MCF 10A (cell line): ENCODE measurements around the gene RABGAP1L. TPM values are rescaled to one million over a fixed set of nuclear protein-coding genes. Genes with fewer than 3 reads are reported as not detected.
"Not testable (repeated sequence)": the region's sequence is repeated elsewhere in the genome, so short reads cannot be mapped to it uniquely, and the experiment has no call there.

Source experiments
- BruUV-seq: library from RNA; stranded (reverse); fragments of 400-500 nt; replicated peaks from 2 replicates; lab custom pipeline; 2021; lab: Mats Ljungman, UMichigan
- CTCF ChIA-PET: fragments of 300-600 bp; sonication (Branson Sonifier 250); formaldehyde crosslinking; extraction: SDS; loops from one replicate; lab custom pipeline; 2021; ENCODE audit warnings: antibody characterized with exemption, inconsistent platforms; lab: Yijun Ruan, JAX
- POLR2A ChIA-PET: fragments of 300-600, 350-650 bp; sonication (Branson Sonifier 250); formaldehyde crosslinking; extraction: SDS; loops from one replicate; lab custom pipeline; 2020; ENCODE audit warnings: antibody characterized with exemption, inconsistent platforms; lab: Yijun Ruan, JAX
- DNase-seq: peaks from one replicate; pipeline ENCODE4 v3.0.0-alpha.2; 2018; ENCODE audit not compliant: unreplicated experiment
- H3K27ac Mint-ChIP-seq: one replicate; pipeline ENCODE4 v1.8.0; 2022; ENCODE audit warnings: mild to moderate bottlenecking, low read depth, mixed read lengths; ENCODE audit not compliant: unreplicated experiment
- H3K27me3 Mint-ChIP-seq: one replicate; pipeline ENCODE4 v1.8.0; 2022; ENCODE audit warnings: mixed read lengths; ENCODE audit not compliant: insufficient read depth, unreplicated experiment
- H3K36me3 Mint-ChIP-seq: one replicate; pipeline ENCODE4 v1.8.0; 2022; ENCODE audit warnings: mild to moderate bottlenecking, moderate library complexity, mixed read lengths; ENCODE audit not compliant: insufficient read depth, unreplicated experiment
- H3K4me1 Mint-ChIP-seq: one replicate; pipeline ENCODE4 v1.8.0; 2022; ENCODE audit warnings: mixed read lengths; ENCODE audit not compliant: insufficient read depth, unreplicated experiment
- H3K4me3 Mint-ChIP-seq: one replicate; pipeline ENCODE4 v1.8.0; 2022; ENCODE audit warnings: mild to moderate bottlenecking, moderate library complexity, mixed read lengths; ENCODE audit not compliant: unreplicated experiment
- H3K9me3 Mint-ChIP-seq: one replicate; pipeline ENCODE4 v1.8.0; 2022; ENCODE audit warnings: mixed read lengths; ENCODE audit not compliant: unreplicated experiment
- CTCF ChIP-seq: fragments of 200-600 bp; IDR thresholded peaks from one replicate; pipeline ENCODE4 v1.8.0; 2022; ENCODE audit warnings: antibody characterized with exemption, mild to moderate bottlenecking; ENCODE audit not compliant: unreplicated experiment
- intact Hi-C: fragments of 100-400 bp; cut with micrococcal nuclease; formaldehyde crosslinking; loops from 2 replicates; pipeline ENCODE4 v1.14.1; 2022
- total RNA-seq: library from RNA; stranded (reverse); gene quantifications from 2 replicates; pipeline ENCODE4 v1.2.3, GENCODE V29; 2022

Gene RABGAP1L
- total RNA-seq, 1 experiment from 2014 or later, result 18.2 TPM

- CTCF ChIA-PET, result interaction anchor here (0.6 to 1.7 kb wide), 4 partner anchors 16 to 411 kb away, joined by 3 to 4 read pairs (median 4); no protein-coding TSS in a partner anchor
- Mint-ChIP-seq H3K4me1 (peaks cover 10% of the 10 kb centered on the region), H3K27ac (peak overlapping the region; percentile 52), H3K36me3 (no peaks in the 10 kb centered on the region), H3K4me3 (no peak overlapping the region), H3K9me3 (peaks cover 11% of the 10 kb centered on the region), H3K27me3 (no peaks in the 10 kb centered on the region)
- intact Hi-C loops, result no loop called here
- POLR2A ChIA-PET, result interaction anchor here (0.9 to 1.5 kb wide), 2 partner anchors 15 to 17 kb away, joined by 3 read pairs; no protein-coding TSS in a partner anchor
- TF ChIP-seq CTCF, result no peak
- BruUV-seq, result no TSS peak
- DNase-seq, result no peak
Measured at GRCh38 chr1:174337000-174337681, 177.8 kb downstream of the RABGAP1L start.

GRCh38 chr1:174340404-174340803 lies 181.1 kb downstream of the RABGAP1L start:
- intact Hi-C loops, H3K4me3 Mint-ChIP-seq, CTCF ChIA-PET, H3K27ac Mint-ChIP-seq, H3K36me3 Mint-ChIP-seq, POLR2A ChIA-PET, DNase-seq, BruUV-seq, H3K27me3 Mint-ChIP-seq: not testable (repeated sequence)
- H3K4me1 Mint-ChIP-seq, result peaks cover 10% of the 10 kb centered on the region
- H3K9me3 Mint-ChIP-seq, result peaks cover 11% of the 10 kb centered on the region

- BruUV-seq, result no TSS peak
- H3K36me3 Mint-ChIP-seq, result no peaks in the 10 kb centered on the region
- ChIA-PET CTCF (interaction anchor here (0.6 to 1.6 kb wide), 5 partner anchors 29 to 809 kb away, joined by 3 to 6 read pairs (median 3); no protein-coding TSS in a partner anchor), POLR2A (interaction anchor here (0.7 kb wide), 1 partner anchor 18 kb away, joined by 3 read pairs; no protein-coding TSS in a partner anchor)
- no peaks in the 10 kb centered on the region for H3K4me1 Mint-ChIP-seq
- no peak overlapping the region for H3K4me3 Mint-ChIP-seq
- no peak overlapping the region for H3K27ac Mint-ChIP-seq
- no peak for DNase-seq
- peaks cover 21% of the 10 kb centered on the region for H3K9me3 Mint-ChIP-seq
- no peak for TF ChIP-seq CTCF
- H3K27me3 Mint-ChIP-seq, result no peaks in the 10 kb centered on the region
- intact Hi-C loops, result no loop called here
Measured at GRCh38 chr1:174344162-174344561, 184.8 kb downstream of the RABGAP1L start.

- no peak for TF ChIP-seq CTCF
- H3K27me3 Mint-ChIP-seq, result no peaks in the 10 kb centered on the region
- peak; percentile 17 for DNase-seq
- intact Hi-C loops, result no loop called here
- H3K27ac Mint-ChIP-seq, result peak overlapping the region; percentile 4
- H3K4me3 Mint-ChIP-seq, result no peak overlapping the region
- ChIA-PET CTCF (interaction anchor here (0.7 to 1.0 kb wide), 2 partner anchors 29 to 395 kb away, joined by 3 read pairs; no protein-coding TSS in a partner anchor), POLR2A (interaction anchor here (0.6 to 1.3 kb wide), 3 partner anchors 15 to 1005 kb away, joined by 3 to 5 read pairs (median 3); no protein-coding TSS in a partner anchor)
- peaks cover 15% of the 10 kb centered on the region for H3K4me1 Mint-ChIP-seq
- no peaks in the 10 kb centered on the region for H3K36me3 Mint-ChIP-seq
- BruUV-seq, result no TSS peak
- H3K9me3 Mint-ChIP-seq, result peaks cover 10% of the 10 kb centered on the region
Measured at GRCh38 chr1:174352117-174352516, 192.8 kb downstream of the RABGAP1L start.
